IPS-18c (cell line): Measurements from ENCODE around the gene TTC23L.

Source experiments
- H3K4me3 ChIP-seq: 2 replicates; pipeline ENCODE4 v1.7.0; 2013; ENCODE audit warnings: low read depth, mild to moderate bottlenecking, low read length, moderate library complexity; ENCODE audit not compliant: insufficient read depth
- H3K9me3 ChIP-seq: one replicate; pipeline ENCODE4 v1.6.1; 2013; ENCODE audit warnings: mild to moderate bottlenecking, low read length, moderate library complexity; ENCODE audit not compliant: control insufficient read depth, insufficient read depth

Gene TTC23L

GRCh38 chr5:34838785-34839714 is at the start of gene TTC23L:
Gene TTC23L, plus strand, starts transcription at chr5:34839164. Its CDS starts 1,508 bp downstream, at chr5:34840672.
- peak within 1 kb of the TSS; percentile 67 for H3K4me3 ChIP-seq
- no peaks in the 10 kb centered on the region for H3K9me3 ChIP-seq

GRCh38 chr5:34789639-34790038 is 49.3 kb upstream of the TTC23L start:
- Histone ChIP-seq H3K4me3 (no peak overlapping the region), H3K9me3 (peaks cover 5% of the 10 kb centered on the region)

GRCh38 chr5:34790069-34790468 is 48.9 kb upstream of the TTC23L start:
- peaks cover 5% of the 10 kb centered on the region for H3K9me3 ChIP-seq
- no peak overlapping the region for H3K4me3 ChIP-seq

- Histone ChIP-seq H3K4me3 (no peak overlapping the region), H3K9me3 (peaks cover 4% of the 10 kb centered on the region)
Observed at GRCh38 chr5:34791761-34792244, 47.2 kb upstream of the TTC23L start.

- Histone ChIP-seq H3K9me3 (no peaks in the 10 kb centered on the region), H3K4me3 (no peak overlapping the region)
Observed at GRCh38 chr5:34802834-34803563, 36.0 kb upstream of the TTC23L start.

GRCh38 chr5:34803974-34804732 is 34.8 kb upstream of the TTC23L start:
- H3K9me3 ChIP-seq: no peaks in the 10 kb centered on the region
- no peak overlapping the region for H3K4me3 ChIP-seq

- Histone ChIP-seq H3K9me3 (no peaks in the 10 kb centered on the region), H3K4me3 (no peak overlapping the region)
Observed at GRCh38 chr5:34804913-34805312, 34.1 kb upstream of the TTC23L start.

GRCh38 chr5:34806532-34806931 is 32.4 kb upstream of the TTC23L start:
- Histone ChIP-seq H3K9me3 (no peaks in the 10 kb centered on the region), H3K4me3 (no peak overlapping the region)

GRCh38 chr5:34811706-34812105 is 27.3 kb upstream of the TTC23L start:
- H3K9me3 ChIP-seq: no peaks in the 10 kb centered on the region
- H3K4me3 ChIP-seq: no peak overlapping the region

GRCh38 chr5:34813509-34813908 is 25.5 kb upstream of the TTC23L start:
- Histone ChIP-seq H3K4me3 (no peak overlapping the region), H3K9me3 (no peaks in the 10 kb centered on the region)

GRCh38 chr5:34817558-34818351 is 21.2 kb upstream of the TTC23L start:
- H3K4me3 ChIP-seq: no peak overlapping the region
- H3K9me3 ChIP-seq: no peaks in the 10 kb centered on the region

GRCh38 chr5:34818717-34819116 is 20.2 kb upstream of the TTC23L start:
- no peak overlapping the region for H3K4me3 ChIP-seq
- H3K9me3 ChIP-seq: no peaks in the 10 kb centered on the region

- H3K4me3 ChIP-seq: no peak overlapping the region
- no peaks in the 10 kb centered on the region for H3K9me3 ChIP-seq
Observed at GRCh38 chr5:34820593-34820992, 18.4 kb upstream of the TTC23L start.

- Histone ChIP-seq H3K9me3 (no peaks in the 10 kb centered on the region), H3K4me3 (no peak overlapping the region)
Observed at GRCh38 chr5:34822956-34823715, 15.8 kb upstream of the TTC23L start.

- no peak overlapping the region for H3K4me3 ChIP-seq
- H3K9me3 ChIP-seq: no peaks in the 10 kb centered on the region
Observed at GRCh38 chr5:34826347-34826746, 12.6 kb upstream of the TTC23L start.
